ENCODE measurements around the gene CCDC61. TPM values are rescaled to one million over a fixed set of nuclear protein-coding genes. Genes with fewer than 3 reads are reported as not detected.

Gene CCDC61
- total RNA-seq, 1 donor from 2014 or later = 9.8 TPM

GRCh38 chr19:46015687-46016425 lies 20.6 kb downstream of the CCDC61 start:
- no peak for DNase-seq (ENCODE audit: low spot score)

GRCh38 chr19:46016426-46017094 lies 21.3 kb downstream of the CCDC61 start:
- DNase-seq (ENCODE audit: low spot score) = no peak

DNA sequence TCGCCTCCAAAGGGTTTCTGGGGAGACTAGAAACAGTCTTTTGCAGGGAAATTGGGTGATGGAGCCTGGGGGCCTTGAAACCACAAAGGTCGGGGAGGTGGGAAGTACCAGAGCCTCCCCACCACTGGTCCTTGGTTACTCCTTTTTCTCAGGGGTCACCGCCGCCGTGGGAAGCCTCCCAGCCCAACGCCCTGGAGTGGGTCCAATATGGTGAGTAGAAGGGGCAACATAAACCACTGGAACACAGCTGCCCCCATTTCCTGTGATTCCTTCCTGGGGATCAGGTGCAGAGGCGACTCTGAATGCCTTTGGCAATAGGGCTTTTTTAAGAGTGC lies 21.8 kb downstream of the CCDC61 start:
- DNase-seq (ENCODE audit: low spot score) = no peak

DNA sequence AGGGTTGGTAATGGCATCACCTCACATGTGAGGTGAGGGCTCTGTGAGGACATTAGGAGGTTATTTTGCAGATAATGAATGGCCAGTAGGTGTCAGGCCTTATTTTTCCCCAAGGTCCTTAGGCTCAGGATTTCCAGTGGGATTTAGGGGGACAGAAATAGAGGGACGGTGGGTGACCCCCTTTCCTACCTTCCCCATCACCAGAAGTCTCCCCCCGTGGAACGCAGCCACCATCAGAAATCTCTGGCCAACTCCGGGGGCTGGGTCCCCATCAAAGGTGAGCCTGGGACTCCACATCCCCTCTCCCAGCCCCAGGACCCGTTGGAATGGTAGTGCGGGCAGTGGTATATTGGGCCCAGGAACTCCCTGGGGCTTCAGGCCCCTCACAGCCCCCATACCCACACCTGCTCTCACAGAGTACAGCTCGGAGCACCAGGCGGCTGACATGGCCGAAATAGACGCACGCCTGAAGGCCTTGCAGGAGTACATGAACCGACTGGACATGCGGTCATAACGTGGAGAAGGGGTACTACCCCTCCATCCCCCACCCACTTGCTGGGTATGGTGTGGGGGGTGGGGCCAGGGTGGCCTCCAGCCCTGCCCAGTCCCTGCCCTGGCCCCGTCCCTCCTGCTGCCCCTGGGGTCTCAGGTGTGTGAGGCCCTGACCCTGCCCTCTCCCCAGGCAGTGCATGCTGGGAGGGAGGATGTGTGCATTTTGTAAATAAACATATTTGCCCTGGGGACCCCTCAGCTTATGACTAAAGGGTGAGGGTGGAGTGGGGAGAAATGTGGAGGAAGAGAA lies 22.8 kb downstream of the CCDC61 start:
- DNase-seq (ENCODE audit: low spot score) = no peak

GRCh38 chr19:46018729-46019251 lies 23.5 kb downstream of the CCDC61 start:
- peak; percentile 80 for DNase-seq (ENCODE audit: low spot score)

GRCh38 chr19:46019270-46019669 lies 24.0 kb downstream of the CCDC61 start:
- peak; percentile 73 for DNase-seq (ENCODE audit: low spot score)

DNA sequence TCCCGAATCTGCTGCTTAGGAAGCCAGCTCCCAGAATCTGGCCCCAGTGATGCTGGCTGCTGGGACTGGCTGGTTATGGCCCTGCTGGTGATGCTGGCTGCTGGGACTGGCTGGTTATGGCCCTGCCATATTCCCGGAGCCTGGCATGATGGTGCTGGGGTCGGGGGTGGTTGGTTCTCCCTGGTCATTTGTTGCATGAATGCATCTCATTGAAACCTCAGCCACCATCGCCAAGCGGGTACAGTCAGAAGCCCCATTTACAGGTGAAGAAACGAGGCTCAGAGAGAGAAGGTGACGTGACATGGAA lies 25.5 kb downstream of the CCDC61 start:
- DNase-seq (ENCODE audit: low spot score) = peak; percentile 65

DNA sequence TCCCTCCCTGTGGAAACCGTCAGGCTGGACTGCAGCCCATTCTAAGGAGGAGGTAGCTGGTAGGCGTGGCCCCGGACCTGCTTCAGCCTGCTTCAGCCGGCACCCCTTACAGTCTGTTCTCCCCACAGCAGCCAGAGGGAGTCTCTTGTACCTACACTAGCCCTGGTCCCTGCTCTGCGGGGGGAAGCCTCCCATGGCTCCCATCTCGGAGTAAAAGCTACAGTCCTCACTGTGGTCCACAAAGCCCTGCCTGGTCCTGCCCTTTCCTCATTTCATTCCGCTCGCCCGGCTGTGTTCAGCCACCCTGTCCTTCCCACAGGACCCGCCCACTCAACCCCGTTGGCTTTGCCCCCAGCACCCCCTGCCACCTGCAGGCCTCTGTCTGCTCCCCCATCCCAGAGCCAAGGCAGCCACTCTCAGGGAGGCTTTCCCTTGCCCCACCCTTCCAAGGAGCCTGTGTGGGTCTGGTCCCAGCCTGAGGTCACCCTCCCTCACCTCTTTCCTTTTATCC lies 26.3 kb downstream of the CCDC61 start:
- peak; percentile 76 for DNase-seq (ENCODE audit: low spot score)

DNA sequence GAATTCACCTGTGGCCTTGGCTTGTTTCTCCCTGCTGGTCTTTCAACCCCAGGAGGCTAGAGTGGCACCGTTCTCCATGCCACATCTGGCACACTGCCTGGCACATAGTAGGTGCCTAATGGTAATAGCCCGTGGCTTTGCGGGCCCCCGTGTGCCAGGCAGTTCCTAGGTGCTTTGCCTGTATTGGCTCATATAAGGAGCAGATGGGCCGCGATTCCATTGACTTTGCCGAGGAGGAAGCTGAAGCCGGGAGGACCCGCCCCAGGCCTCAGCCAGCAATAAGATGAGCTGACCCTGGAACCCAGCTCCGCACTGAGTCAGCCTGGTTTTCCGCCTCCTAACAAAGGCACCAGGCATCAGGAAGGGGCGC lies 26.8 kb downstream of the CCDC61 start:
- DNase-seq (ENCODE audit: low spot score) = no peak

GRCh38 chr19:46022431-46023310 lies 27.4 kb downstream of the CCDC61 start, which contains the start of gene PGLYRP1:
Gene PGLYRP1, minus strand, starts transcription at chr19:46023053. Its CDS starts 32 bp downstream, at chr19:46023021.
- peak; percentile 88 for DNase-seq (ENCODE audit: low spot score)

DNA sequence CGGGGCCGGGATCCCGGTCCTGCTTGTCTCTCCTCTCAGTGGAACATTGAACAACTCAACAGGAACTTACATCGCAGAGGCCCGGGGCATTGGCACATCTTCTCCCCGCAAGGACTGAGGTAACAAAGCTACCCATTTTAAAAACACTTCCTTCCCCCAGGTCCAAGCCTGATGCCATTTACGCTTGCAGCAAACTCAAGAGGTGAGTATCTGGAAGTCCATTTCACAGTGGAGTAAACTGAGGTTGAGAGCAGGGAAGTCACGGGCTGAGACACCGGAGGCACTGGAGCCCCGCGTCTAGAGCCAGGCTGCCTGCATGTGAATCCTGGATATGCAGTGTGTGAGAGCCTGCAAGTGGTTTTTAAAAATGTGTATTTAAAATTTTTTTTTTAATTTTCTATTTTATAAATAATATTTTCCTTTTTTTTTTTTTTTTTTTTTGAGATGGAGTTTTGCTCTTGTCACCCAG lies 28.1 kb downstream of the CCDC61 start:
- DNase-seq (ENCODE audit: low spot score) = no peak

DNA sequence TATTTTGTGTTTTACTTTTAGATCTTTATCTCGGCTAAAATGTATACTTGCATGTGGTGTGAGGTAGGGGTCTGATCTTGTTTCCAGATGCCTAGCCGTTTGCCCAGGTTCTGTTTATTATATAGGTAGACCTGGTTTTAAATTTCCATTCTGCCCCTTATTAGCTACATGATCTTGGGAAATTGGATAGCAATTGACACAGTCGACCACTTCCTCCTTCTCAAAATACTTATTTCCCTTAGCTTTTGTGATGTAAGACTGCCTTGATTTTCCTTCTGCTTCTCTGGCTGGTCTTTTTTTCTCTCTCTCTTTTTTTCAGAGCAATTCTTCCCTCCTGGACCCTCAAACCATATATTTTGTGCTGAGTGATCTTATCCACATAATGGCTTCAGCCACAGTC lies 30.6 kb downstream of the CCDC61 start:
- DNase-seq (ENCODE audit: low spot score) = no peak

GRCh38 chr19:46030812-46031550 lies 35.7 kb downstream of the CCDC61 start:
- peak; percentile 33 for DNase-seq (ENCODE audit: low spot score)

DNA sequence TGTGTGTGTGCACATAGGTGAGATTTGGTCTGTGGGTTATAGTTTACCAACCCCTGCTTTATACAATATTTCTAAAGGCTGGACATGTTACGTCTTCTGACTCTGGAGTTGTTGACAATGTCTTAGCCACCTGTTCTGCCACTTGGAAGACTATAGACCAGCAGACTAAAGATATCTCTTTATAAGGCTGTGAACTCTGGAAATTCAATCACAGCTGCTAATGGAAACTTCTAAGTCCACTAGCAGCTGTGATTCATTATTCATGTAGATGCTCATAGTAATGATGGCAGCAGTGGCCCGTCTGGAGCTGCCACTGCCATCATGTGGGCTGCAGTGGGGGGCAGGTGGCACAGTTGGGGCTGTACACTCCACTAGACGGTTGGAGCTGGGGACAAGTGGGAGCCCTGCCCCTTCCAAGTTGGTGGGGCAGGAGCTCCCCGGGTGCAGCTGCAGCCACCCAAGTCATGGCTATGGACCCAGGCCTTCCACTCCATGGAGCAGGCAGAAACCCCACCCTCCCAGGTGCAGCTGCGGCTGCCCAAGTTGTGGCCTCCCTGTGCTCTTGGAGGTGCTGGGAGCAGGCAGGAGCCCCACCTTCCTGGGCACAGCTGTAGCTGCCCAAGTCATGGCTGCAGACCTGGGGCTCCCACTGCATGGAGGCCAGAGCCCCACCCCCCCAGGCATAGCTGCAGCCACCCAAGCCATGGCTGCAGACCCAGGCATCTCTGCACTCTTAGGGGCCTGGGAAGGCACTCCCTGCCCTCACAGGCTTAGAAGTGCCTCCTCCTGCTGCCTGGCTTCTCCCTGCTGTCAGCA lies 36.7 kb downstream of the CCDC61 start:
- DNase-seq (ENCODE audit: low spot score) = peak; percentile 69

DNA sequence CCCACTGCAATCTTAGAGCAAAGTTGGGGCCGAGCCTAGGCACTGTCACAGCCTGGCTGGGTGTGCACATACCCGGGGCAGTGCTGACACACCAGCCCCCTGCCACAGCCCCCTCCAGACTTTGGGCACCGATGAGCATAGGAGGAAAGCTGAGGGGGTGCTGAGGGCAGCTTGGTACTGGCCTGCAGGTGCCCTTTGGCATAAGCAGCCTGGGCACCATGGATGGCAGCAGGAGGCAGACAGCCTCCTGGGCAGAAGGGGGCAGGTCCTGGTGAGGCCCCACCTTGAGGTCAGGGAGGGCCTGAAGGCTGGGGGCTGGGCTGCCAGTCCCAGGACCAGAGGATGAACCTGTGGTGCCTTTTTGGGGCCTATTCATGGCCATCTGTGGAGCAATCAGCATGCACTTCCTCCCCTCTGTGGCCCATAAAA lies 37.3 kb downstream of the CCDC61 start:
- DNase-seq (ENCODE audit: low spot score) = peak; percentile 51

DNA sequence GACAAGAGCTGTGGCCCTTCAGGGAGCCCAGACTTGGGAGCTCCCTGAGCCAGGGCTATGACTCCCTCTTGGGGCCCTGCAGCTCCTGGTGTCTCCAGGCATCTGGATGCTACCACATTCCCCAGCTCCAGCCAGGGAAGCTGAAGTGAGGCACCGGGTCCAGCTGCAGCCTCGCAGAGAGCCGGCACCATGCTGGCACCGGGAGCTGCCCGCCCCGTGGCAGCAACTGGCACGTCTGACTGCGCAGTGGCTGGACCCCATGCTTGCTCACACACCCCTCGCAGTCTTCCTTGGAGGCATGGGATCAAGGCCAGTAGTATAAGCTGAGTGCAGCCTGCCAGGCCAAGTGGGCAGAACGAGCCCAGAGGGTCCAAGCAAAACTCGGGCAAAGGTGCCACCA lies 38.1 kb downstream of the CCDC61 start:
- DNase-seq (ENCODE audit: low spot score) = peak; percentile 59

DNA sequence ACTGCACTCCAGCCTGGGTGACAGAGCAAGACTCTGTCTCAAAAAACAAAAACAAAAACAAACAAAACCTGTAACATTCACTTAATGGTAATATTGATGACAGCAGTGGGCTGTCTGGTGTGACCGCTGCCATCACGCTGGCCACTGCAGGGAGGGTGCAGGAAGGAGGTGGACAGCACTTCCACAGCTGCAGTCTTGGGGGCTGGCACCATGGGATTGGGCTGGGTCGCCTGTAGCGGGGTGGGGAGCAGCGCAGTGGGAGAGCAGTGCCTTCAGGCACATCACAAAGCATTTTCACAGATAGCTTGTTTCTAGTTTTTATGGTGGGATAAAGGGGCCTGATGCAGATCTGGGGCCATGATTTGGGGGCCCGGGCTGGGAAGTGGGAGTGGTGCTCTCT lies 40.3 kb downstream of the CCDC61 start:
- no peak for DNase-seq (ENCODE audit: low spot score)

DNA sequence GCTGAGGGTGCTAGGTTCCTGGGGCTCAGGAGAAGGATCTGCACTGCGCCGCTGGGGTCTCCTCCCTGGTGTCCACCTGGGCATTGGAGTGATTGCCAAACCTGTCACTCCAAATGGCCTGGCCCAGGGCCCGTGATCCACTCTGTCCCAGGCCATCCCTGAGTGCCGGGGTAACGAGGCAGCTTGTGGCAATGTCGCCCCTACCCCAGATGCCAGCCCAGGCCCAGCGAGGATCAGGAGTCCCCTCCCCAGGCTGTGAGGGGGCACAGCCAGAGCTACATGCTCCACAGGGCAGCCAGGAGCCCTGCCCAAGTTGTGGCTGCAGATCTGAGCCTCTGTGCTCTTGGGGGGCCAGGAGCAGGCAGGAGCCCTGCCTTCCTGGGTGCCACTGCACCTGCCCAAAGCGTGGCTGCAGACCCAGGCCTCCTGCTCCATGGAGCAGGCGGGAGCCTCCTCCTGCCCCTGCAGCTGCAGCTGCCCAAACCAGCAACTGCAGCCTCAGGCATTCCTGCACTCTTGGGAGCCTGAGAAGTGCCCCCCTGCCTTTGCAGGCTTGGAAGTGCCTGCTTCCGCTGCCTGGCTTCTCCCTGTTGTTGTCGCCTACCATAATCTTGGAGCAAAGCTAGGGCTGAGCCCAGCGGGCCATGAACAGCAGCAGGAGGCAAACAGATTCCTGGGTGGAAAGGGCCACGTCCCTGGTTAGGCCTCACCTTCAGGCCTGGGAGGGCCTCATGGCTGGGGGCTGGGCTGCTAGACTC lies 40.9 kb downstream of the CCDC61 start:
- no peak for DNase-seq (ENCODE audit: low spot score)
